GM19397 (cell line): Measurements from ENCODE around the gene ESRP2.

Source experiments
- ATAC-seq: cut with Tn5 transposase; IDR thresholded peaks from one replicate; pipeline ENCODE4 v1.9.1; 2021; ENCODE audit warnings: mild to moderate bottlenecking, moderate library complexity; ENCODE audit not compliant: unreplicated experiment

ESRP2 gene

DNA sequence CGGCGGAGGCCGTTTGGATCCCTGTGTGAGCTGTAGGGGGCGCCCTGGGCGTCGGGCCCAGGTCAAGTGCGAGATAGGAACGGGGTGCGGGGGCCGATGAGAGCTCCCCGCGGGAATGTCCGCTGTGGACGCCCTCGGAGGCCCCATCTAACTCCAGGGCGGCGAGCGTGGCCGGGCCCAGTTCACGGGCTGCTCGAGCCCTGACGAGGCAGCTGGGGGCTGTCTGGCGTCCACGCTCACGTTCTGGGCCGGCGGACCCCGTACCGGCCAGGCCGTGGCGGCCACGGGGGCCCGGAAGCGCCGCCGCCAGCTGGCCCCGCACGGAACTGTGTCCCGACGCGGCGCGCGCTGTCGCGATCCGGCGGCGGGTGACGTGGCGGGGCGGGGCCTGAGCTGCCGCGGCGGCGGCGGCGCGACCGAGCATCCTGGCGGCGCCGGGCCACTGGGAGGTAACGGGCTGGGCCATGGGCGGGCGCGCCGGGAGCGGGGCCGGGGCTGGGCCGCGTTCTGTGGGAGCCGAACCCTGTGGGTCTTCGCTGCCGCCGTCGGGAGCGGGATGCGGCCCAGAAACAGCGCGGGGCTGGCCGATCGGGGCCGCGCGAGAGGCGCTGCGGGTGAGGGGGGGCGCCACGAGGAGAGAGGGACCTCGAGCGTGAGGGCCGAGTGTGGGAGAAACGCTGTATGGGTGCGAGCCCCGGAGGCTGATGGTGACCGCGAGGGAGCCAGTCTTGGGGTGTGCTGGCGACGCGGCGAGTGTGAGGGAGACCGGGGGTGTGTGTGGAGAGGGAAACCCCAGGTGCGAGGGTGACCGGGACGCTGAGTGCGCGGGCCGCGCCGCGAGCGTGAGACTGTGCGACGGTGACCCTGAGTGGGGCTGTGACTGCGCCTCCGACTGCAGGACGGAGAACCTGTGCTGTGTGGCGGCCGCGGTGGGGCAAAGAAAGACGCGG lies 28.5 kb upstream of the ESRP2 start, which contains the start of gene SLC7A6:
SLC7A6 (plus strand) TSS at position 399 of the 950 bp plus-strand sequence. CDS start 10,201 bp downstream, outside the sequence.
- peak; percentile 70 for ATAC-seq

DNA sequence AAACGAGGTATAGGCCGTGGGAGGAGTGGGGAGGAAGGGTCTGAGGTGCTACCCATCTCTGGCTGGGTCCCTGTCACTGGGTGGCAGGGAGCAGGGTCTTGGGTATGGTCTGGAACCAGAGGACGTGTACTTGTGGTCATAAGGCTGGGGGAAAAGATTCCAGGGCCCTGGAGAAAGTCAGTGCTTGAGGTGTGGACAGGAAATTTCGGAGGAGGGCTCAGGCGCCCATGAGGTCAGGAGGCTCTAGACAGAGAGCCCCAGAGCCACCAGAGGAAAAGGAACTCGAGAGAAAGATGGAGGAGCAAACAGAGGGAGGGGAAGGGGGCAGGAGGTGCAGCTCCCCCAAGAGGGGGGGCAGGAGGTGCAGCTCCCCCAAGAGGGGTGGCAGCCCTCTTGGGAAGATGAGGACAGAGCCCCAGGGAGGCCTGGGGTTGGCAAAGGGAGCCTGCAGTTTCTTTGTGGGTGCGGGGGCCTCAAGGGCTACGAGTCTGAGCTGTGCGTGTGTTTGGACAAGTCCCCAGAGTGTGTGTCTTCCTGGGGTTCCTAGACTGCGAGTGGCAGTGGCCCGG lies 27.7 kb upstream of the ESRP2 start:
- no peak for ATAC-seq

DNA sequence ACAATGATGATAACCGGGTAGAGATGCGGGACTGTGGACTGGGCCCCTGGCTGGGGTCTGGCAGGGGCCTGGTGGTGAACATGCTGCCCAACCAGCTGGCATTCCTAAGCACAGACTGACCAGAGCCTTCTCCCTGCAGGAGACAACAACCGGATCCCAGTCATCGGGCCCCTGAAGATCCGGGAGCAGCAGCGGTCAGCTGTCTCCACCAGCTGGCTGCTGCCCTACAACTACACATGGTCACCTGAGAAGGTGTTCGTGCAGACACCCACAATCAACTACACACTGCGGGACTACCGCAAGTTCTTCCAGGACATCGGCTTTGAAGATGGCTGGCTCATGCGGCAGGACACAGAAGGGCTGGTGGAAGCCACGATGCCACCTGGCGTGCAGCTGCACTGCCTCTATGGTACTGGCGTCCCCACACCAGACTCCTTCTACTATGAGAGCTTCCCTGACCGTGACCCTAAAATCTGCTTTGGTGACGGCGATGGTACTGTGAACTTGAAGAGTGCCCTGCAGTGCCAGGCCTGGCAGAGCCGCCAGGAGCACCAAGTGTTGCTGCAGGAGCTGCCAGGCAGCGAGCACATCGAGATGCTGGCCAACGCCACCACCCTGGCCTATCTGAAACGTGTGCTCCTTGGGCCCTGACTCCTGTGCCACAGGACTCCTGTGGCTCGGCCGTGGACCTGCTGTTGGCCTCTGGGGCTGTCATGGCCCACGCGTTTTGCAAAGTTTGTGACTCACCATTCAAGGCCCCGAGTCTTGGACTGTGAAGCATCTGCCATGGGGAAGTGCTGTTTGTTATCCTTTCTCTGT lies 23.3 kb upstream of the ESRP2 start:
- ATAC-seq, result no peak

DNA sequence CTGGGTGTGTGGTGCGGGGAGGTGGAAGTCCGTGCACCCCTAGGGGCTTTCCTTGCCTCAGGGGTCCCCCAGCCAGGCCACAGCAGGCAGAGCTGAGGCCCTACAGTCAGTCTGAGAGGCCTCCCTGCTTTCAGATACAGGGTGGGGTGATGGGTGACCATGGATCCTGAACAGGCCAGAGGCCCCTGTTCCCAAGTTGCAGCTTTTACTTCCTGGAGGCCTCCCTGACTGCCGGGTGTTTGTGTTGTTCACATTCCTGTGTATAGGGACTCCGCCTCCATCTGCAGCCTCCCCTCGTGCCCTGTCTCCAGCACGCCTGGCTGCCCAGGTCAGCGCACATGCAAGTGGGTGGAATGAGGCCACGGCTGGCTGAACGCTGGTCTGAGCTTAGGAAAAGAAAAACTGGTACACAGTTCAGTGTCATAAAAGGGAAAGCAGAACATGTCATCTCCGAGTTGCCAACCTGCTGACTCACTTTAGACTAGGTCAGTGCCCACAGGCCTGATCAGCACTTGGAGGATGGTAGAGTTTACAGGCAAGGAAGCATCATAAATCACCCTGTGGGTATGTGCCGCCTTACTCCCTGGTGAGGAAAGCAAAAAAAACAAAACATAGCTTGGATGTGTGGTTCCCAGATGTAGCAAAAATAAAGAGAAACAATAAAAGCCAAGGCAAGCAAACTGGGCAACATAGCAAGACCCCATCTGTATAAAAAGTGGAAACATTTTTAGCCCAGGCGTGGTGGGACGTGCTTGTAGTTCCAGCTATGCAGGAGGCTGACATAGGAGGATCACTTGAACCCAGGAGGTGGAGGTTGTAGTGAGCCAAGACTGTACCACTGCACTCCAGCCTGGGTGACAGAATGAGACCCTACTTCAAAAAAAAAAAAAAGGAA lies 22.2 kb upstream of the ESRP2 start:
- peak; percentile 2 for ATAC-seq

DNA sequence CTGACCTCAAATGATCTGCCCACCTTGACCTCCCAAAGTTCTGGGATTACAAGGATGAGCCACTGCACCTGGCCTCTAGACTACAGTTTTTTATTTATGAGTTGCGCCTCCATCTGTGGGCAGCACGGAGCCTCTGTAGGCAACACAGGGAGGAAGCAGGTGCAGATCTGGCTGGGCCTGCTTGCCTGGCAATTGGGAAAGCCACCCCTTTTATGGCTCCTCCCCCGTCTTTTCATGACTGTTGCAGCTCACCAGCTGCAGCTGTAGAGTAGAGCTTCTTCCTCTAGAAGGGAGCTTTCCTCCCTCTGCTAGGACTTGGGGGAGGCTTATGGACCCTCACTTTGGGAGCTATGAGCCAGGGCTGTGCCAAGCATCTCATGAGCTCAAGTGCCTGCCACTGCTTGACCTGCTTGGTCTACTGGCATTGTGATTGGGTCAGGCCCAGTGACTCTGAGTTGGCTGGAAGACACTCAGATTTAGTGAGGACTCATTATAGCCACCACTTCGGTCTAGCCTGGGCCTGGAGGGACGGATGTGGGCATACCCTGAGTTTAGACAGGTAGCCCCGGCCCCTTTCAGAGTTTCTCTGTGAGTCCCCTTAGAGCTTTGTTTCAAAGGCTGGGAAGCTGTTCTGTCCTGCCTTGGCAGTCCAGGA lies 21.5 kb upstream of the ESRP2 start:
- ATAC-seq, result peak; percentile 43

DNA sequence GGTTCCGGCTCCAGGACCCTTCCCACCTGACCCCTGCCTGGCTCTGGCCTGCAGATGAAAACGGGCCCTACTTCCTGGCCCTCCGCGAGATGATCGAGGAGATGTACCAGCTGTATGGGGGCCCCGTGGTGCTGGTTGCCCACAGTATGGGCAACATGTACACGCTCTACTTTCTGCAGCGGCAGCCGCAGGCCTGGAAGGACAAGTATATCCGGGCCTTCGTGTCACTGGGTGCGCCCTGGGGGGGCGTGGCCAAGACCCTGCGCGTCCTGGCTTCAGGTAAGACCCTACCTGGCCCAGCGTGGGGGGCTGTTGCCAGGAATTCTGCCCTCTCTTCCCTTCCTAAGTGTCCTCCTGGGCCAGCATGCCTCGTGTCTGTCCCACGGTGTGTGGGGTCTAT lies 19.8 kb upstream of the ESRP2 start:
- no peak for ATAC-seq

DNA sequence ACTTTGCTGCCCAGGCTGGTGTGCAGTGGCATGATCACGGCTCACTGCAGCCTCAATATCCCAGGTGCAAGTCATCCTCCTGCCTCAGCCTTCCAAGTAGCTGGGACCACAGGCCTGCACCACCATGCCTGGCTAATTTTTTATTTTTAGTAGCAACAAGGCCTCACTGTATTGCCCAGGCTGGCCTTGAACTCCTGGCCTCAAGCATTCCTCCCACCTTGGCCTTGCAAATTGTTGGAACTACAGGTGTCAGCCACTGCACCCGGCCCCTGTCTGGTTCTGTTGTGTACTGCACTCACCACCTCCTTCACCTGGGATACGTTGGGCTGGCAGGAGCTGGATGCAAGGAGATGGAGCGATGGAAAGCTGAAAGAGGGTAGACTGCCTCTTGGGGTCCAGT lies 17.8 kb upstream of the ESRP2 start:
- ATAC-seq, result no peak

DNA sequence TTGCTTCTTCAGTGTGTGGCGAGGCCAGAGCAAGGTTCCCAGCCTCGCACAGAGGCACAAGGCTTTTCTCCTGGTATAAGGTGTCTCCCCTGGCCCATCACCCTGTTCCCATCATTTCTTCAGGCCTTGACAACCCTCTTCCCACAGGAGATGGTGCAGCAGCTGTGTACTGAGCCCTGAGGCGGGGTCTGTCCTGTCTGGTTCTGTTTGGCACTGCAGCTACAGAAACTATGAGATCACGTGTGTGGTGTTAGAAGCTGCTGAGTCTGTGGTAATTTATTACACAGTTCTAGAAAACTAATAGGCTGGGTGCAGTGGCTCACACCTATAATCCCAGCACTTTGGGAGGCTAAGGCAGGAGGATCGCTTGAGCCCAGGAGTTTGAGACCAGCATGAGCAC lies 16.5 kb upstream of the ESRP2 start:
- ATAC-seq, result no peak

DNA sequence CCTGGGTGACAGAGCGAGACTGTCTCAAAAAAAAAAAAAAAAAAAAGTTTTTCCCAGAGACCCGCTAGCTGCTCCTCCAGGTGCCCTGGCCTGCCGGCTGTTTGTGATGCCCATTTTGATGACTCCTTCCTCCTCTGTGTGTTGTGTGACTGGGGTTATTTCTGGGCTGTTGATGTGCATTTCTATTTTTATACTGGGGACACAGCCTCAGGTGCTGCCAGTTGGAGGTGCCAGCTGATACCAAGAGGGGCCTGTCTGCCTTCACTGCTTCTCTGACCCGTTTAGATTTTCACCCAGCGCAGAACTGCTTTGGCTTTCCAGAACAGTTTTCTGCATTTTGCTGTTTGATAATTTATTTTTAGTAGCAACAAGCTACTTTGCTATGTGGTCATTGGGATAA lies 15.9 kb upstream of the ESRP2 start:
- ATAC-seq, result no peak

DNA sequence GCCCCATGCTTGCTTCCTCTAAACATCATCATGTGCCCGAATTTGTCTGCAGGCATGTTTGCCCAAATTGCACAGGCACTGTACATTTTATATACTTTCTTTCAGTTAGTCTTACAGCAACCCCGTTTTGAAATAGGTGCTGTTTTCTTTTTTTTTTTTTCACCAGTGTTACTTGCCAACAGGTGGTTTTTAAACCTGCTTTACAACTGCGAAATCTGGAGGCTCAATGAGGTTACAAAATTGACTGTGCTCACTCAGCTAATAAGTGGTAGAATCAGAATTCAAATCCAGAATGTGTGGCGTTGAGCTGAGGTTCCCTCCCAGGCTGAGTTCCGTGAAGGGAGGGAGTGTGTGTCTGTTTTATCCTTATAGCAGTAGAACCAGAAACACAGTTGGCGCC lies 15.0 kb upstream of the ESRP2 start:
- ATAC-seq, result no peak

DNA sequence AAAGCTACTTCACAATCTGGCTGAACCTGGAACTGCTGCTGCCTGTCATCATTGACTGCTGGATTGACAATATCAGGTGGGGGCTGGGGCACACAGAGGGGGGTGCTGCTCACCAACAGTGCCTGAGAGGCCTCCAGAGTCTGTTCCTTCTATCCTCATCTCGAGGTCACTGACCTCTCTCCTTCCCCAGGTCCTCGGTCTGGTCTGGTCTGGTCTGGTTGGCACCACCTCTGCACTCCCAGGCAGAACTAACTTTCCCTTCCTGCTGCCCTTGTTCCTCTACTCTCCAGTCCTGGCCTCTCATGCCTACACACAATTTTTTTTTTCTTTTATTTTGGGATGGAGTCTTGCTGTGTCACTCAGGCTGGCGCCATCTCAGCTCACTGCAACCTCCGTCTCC lies 13.4 kb upstream of the ESRP2 start:
- ATAC-seq, result no peak

DNA sequence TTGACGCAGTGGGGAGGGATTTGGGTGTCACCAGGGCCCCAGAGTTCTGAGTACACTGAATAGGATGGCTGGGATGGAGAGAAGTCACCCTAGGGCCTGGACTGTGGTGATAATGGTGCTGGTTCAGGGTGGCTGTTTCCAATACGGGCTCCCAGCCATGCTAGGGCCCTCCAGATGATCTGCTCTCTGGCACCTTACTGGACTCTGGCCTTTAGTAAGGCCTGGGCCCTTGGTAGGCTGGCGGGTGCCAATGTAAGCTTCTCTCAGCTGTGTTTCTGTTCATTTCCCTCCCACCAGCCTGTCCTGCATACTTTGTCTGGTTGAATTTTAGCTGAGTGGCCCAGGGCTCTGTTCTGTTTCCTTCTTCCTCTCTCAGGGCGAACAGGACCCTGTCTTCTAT lies 12.0 kb upstream of the ESRP2 start:
- no peak for ATAC-seq

DNA sequence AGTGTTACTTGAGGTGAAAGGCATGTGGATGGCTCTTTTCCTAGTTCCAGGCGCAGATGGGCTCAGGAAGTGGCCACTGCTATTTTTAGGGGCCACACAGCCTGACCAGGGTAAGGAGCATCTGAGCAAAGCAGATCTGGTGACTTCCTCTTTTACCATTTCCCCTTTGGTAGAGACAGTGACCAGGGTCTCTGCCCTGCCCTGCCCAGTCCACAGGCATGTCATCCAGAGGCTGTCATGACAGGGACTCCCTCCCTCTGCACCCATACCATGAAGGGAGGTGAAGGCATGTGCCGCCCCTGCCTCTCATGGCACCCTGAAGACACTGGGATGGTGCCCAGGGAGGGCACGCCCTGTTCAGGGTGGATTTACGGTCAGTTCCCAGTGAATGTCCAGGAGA lies 11.5 kb upstream of the ESRP2 start:
- ATAC-seq, result no peak

DNA sequence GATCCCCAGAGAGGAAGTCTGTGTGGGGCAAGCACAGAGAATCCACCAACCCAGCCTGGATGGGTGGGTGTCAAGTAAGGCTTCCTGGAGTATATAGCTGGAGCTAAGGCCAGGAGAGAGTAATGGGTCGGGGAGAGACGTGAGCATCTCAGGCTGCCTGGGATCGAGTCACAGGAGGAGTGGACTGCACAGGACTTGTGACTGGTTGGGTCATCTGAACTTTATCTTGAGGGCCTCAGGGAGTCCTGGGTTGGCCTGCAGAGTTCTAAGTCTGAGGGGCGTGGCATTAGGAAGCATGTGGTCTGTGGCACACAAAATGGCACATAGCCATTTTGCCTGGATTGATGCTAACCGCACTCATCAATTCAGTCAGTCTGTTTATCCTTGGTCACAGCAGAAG lies 10.7 kb upstream of the ESRP2 start:
- no peak for ATAC-seq

DNA sequence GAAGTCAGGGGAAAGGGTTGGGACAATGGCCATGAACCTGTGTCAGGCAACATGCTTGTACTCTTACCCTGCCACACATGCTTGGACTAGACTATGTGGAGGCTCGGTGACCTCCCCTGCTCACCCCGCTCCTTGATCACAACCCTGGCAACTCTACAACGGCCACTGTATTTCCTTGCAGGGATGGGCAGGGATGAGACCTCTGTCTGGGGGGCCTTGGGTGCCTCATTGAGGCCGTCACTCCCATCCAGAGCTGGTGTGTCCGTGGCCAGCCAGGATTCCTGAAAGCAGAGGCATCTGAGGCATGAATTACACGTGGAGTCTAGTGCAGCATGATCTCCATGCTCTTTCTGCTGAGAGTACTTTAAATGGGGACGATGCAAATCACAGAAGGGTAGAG lies 10.2 kb upstream of the ESRP2 start:
- ATAC-seq, result no peak

DNA sequence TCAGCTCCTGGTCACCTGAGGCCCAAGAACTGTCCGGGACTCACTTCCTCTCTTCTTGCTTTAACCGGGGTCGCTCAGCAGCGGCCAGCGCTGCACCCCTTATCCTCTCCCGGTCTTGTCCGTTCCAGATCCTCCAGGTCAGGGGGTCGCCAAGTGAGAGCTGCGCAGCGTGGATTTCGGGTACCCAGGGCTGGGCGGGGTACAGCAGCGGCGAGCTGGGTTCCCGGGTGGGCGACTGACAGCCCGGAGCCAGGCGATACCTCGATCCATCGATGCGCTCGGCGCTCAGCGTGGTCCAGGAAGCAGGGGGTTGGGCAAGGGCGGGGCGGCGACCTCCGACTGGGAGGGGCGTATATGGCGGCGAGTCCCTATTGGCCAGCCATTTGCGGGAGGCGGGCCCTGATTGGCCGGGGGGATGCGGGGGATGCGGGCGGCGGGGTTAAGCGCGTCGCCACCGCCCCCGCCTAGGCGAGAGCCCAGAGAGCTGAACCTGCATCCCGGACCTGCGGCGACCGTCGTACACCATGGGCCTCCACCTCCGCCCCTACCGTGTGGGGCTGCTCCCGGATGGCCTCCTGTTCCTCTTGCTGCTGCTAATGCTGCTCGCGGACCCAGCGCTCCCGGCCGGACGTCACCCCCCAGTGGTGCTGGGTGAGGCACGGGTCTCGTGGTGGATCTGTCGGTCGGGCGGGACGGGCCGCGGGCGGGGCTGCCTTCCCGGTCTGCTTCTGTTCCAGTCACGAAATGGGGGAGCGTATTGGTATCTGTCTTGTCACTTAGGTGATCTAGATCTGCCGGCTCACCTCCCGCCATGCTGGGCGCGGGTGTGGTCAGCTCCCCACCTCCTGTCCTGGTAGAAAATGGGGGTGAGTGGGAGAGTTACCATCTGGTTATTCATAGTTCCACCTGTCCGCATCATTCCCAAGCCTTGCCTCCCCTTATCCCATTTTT lies 9.3 kb upstream of the ESRP2 start, which contains the start of gene PLA2G15:
PLA2G15 (plus strand) TSS at position 471 of the 951 bp plus-strand sequence; CDS start at position 525, 54 bp downstream.
- ATAC-seq, result peak; percentile 87

DNA sequence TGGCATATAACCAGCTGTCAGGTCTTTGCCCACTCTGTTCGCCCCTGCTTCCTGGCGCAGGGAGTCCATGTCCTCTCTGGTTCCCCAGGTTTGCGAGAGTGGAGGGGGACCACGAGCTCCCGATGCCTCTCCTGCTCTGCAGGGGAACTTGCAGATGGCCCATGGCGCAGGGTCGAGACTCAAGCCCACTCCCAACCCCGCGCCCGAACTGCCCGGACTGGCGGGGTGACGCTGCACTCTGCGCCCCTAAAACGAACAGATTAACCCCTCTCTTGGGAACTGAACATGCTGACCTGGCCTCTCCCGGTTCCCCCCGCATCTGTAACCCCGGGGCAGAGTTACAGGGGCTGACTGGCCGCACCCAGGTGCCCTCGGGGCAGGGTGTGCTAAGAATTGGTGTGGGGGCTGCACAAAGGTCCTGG lies 8.6 kb upstream of the ESRP2 start:
- ATAC-seq, result no peak

DNA sequence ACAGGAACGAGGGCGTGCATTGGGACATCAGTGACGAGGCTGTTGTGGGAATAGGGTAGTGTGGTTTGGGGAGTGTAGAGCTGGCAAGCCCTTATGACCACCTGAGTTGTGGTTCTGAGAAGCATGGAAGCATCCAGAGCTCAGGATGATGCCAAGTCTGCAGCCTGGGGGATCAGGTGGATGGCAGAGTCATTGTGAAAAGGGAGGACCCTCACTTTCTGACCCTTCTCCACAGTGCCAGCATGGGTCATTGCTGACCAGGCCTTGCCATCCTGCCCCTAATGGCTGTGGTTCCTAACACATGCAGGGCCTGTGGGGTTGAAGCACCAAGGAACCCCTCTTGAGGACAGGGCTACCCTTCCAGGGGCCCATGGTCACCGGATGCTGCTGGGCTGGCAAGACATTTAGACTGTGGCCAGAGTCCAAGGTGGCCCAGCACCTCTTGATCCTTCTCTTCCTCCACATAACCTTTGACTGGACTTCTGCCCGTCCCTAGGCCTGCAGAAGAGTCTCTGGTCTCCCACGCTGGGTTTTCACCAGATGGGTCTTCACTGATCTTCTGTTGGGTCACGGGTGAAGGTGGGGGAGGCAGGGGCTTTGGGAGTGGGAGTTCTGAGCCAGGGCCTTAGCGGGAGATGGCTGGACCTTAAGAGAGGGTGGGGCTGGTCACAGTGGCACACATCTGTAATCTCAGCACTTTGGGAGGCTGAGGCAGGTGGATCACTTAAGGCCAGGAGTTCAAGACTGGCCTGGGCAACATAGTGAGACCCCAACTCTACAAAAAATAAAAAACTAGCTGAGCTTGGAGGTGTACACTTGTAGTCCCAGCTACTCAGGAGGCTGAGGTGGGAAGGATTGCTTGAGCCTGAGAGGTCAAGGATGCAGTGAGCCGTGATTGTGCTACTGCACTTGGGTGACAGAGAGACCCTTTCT lies 7.3 kb upstream of the ESRP2 start:
- ATAC-seq, result no peak
